IMR-90 (cell line): ENCODE data around the gene APOA4. TPM values are rescaled to one million over a fixed set of nuclear protein-coding genes. Genes with fewer than 3 reads are reported as not detected.
A peak's percentile ranks its signal among the peaks of the same experiment; 100 is the strongest.

Source experiments
- ATAC-seq: fragments of 200-7000 bp; cut with Tn5 transposase; 2 replicates; pipeline ENCODE4 v1.9.1; 2020; ENCODE audit warnings: low read depth, mild to moderate bottlenecking, moderate library complexity
- BruUV-seq: library from RNA; stranded (reverse); fragments of 400-500 nt; replicated peaks from 2 replicates; lab custom pipeline; 2021; lab: Mats Ljungman, UMichigan
- CTCF ChIA-PET: fragments of 300-600 bp; formaldehyde crosslinking; extraction: SDS; loops from one replicate; lab custom pipeline; 2021; ENCODE audit warnings: antibody characterized with exemption; lab: Yijun Ruan, JAX
- POLR2A ChIA-PET: fragments of 300-600 bp; sonication (Branson Sonifier 250); formaldehyde crosslinking; loops from one replicate; lab custom pipeline; 2022; ENCODE audit warnings: antibody characterized with exemption; ENCODE audit not compliant: unreplicated experiment; lab: Charles Lee
- DNase-seq: peaks from one replicate; pipeline ENCODE4 v3.0.0; 2013
- H2AFZ ChIP-seq: replicated peaks from 2 replicates; pipeline ENCODE3; 2013; ENCODE audit warnings: low read length, mild to moderate bottlenecking; ENCODE audit not compliant: poor library complexity
- H2AK5ac ChIP-seq: 2 replicates; pipeline ENCODE4 v1.6.1; 2013; ENCODE audit warnings: low read depth, low read length, inconsistent platforms
- H2AK9ac ChIP-seq: replicated peaks from 2 replicates; pipeline ENCODE3; 2013; ENCODE audit warnings: mild to moderate bottlenecking, low read depth, low read length, moderate library complexity; ENCODE audit not compliant: poor library complexity
- H2BK120ac ChIP-seq: 2 replicates; pipeline ENCODE4 v1.6.1; 2013; ENCODE audit warnings: low read depth, low read length, inconsistent platforms
- H2BK15ac ChIP-seq: 3 replicates; pipeline ENCODE4 v1.6.1; 2013; ENCODE audit warnings: low read depth, low read length, inconsistent platforms
- H2BK20ac ChIP-seq: 2 replicates; pipeline ENCODE4 v1.6.1; 2013; ENCODE audit warnings: low read depth, mild to moderate bottlenecking, inconsistent platforms, low read length, moderate library complexity
- H2BK5ac ChIP-seq: 2 replicates; pipeline ENCODE4 v1.6.1; 2013; ENCODE audit warnings: mild to moderate bottlenecking, low read depth, low read length, inconsistent platforms; ENCODE audit not compliant: poor library complexity, severe bottlenecking
- H3K14ac ChIP-seq: replicated peaks from 2 replicates; pipeline ENCODE4 v1.6.1; 2013; ENCODE audit warnings: low read depth, low read length, inconsistent platforms
- H3K18ac ChIP-seq: 2 replicates; pipeline ENCODE4 v1.6.1; 2013; ENCODE audit warnings: low read depth, low read length, control low read depth
- H3K23ac ChIP-seq: 2 replicates; pipeline ENCODE4 v1.6.1; 2013; ENCODE audit warnings: low read depth, low read length, inconsistent platforms
- H3K27ac ChIP-seq: 2 replicates; pipeline ENCODE4 v1.5.1; 2013; ENCODE audit warnings: mild to moderate bottlenecking, control low read depth, low read length; ENCODE audit not compliant: insufficient read depth
- H3K27me3 ChIP-seq: 2 replicates; pipeline ENCODE4 v1.6.1; 2013; ENCODE audit warnings: low read length; ENCODE audit not compliant: control insufficient read depth, insufficient read depth
- H3K36me3 ChIP-seq: 2 replicates; pipeline ENCODE4 v1.6.1; 2013; ENCODE audit warnings: low read length, mixed read lengths; ENCODE audit not compliant: control insufficient read depth, insufficient read depth
- H3K4ac ChIP-seq: 2 replicates; pipeline ENCODE4 v1.6.1; 2013; ENCODE audit warnings: low read depth, low read length, inconsistent platforms
- H3K4me1 ChIP-seq: 2 replicates; pipeline ENCODE4 v1.6.1; 2013; ENCODE audit warnings: low read length, mixed read lengths; ENCODE audit not compliant: control insufficient read depth, insufficient read depth
- H3K4me2 ChIP-seq: 2 replicates; pipeline ENCODE4 v1.6.1; 2013; ENCODE audit warnings: low read depth, mild to moderate bottlenecking, control low read depth, low read length, moderate library complexity
- H3K4me3 ChIP-seq: 2 replicates; pipeline ENCODE4 v1.5.1; 2013; ENCODE audit warnings: low read depth, mild to moderate bottlenecking, control low read depth, low read length, moderate library complexity; ENCODE audit not compliant: insufficient read depth
- H3K56ac ChIP-seq: 2 replicates; pipeline ENCODE4 v1.6.1; 2013; ENCODE audit warnings: low read length, inconsistent platforms; ENCODE audit not compliant: insufficient read depth; ENCODE audit errors: extremely low read depth
- H3K79me1 ChIP-seq, 2 experiments: 2 replicates each; pipeline ENCODE4 v1.6.1; 2013; ENCODE audit warnings: low read length in 2 of 2, inconsistent platforms in 1 of 2, low read depth in 1 of 2
- H3K9ac ChIP-seq: 2 replicates; pipeline ENCODE4 v1.6.1; 2013; ENCODE audit warnings: low read depth, low read length, control low read depth
- H3K9me1 ChIP-seq: 2 replicates; pipeline ENCODE4 v1.6.1; 2013; ENCODE audit warnings: low read length, inconsistent platforms; ENCODE audit not compliant: insufficient read depth
- H3K9me3 ChIP-seq: 2 replicates; pipeline ENCODE4 v1.6.1; 2013; ENCODE audit warnings: low read length; ENCODE audit not compliant: control insufficient read depth, insufficient read depth
- H4K20me1 ChIP-seq: 2 replicates; pipeline ENCODE4 v1.6.1; 2013; ENCODE audit warnings: low read length, inconsistent platforms; ENCODE audit not compliant: insufficient read depth
- H4K5ac ChIP-seq: 2 replicates; pipeline ENCODE4 v1.6.1; 2013; ENCODE audit warnings: mild to moderate bottlenecking, low read depth, low read length, control low read depth
- H4K8ac ChIP-seq, 2 experiments: 2 replicates each; pipeline ENCODE4 v1.6.1; 2013; ENCODE audit warnings: low read depth in 2 of 2, low read length in 2 of 2, control low read depth in 1 of 2, inconsistent platforms in 1 of 2
- H4K91ac ChIP-seq: 2 replicates; pipeline ENCODE4 v1.6.1; 2013; ENCODE audit warnings: low read depth, low read length, inconsistent platforms; ENCODE audit not compliant: insufficient read depth
- CEBPB ChIP-seq: IDR thresholded peaks from 2 replicates; pipeline ENCODE4 v1.6.1; 2012; ENCODE audit warnings: low read depth, low read length, improper control_type of control experiment
- RCOR1 ChIP-seq: IDR thresholded peaks from 2 replicates; pipeline ENCODE4 v1.6.1; 2012; ENCODE audit warnings: mild to moderate bottlenecking, low read length, improper control_type of control experiment; ENCODE audit not compliant: insufficient replicate concordance
- WGBS, 2 experiments: methylation state at CpG; one replicate each; pipeline versions ENCODE4 v1.1.5 to v1.1.7; 2013; ENCODE audit warnings: missing lambda C conversion rate in 2 of 2; ENCODE audit not compliant: insufficient read length in 1 of 2; ENCODE audit errors: extremely low coverage in 2 of 2; 5-methylcytosine and 5-hydroxymethylcytosine counted together
- dilution Hi-C: fragments of 300-500 bp; cut with HindIII; formaldehyde crosslinking; loops from one replicate; pipeline ENCODE4 v1.14.3; 2018; ENCODE audit warnings: low sequenced_read_pairs; ENCODE audit not compliant: unreplicated experiment
- in situ Hi-C: fragments of 300-500 bp; cut with MboI; formaldehyde crosslinking; loops from 3 replicates; pipeline ENCODE4 v1.14.3; 2019; ENCODE audit warnings: low sequenced_read_pairs, inconsistent platforms, mixed read lengths
- intact Hi-C: fragments of 100-400 bp; cut with micrococcal nuclease; formaldehyde crosslinking; loops from 2 replicates; pipeline ENCODE4 v1.10.0; 2022
- polyA plus RNA-seq, 3 experiments: library from polyadenylated mRNA; depleted of rRNA; stranded (reverse); fragments of >200 nt; gene quantifications; 2 replicates each; pipeline ENCODE4 v1.2.3, GENCODE V29; 2012; ENCODE audit warnings: low replicate concordance in 1 of 3
- total RNA-seq: library from RNA; depleted of rRNA; stranded (reverse); fragments of >200 nt; gene quantifications from 2 replicates; pipeline ENCODE4 v1.2.3, GENCODE V29; 2012

APOA4 gene
- total and polyA plus RNA-seq, 2 of the 4 experiments (the other 2 are of a cell fraction), result not detected

DNA sequence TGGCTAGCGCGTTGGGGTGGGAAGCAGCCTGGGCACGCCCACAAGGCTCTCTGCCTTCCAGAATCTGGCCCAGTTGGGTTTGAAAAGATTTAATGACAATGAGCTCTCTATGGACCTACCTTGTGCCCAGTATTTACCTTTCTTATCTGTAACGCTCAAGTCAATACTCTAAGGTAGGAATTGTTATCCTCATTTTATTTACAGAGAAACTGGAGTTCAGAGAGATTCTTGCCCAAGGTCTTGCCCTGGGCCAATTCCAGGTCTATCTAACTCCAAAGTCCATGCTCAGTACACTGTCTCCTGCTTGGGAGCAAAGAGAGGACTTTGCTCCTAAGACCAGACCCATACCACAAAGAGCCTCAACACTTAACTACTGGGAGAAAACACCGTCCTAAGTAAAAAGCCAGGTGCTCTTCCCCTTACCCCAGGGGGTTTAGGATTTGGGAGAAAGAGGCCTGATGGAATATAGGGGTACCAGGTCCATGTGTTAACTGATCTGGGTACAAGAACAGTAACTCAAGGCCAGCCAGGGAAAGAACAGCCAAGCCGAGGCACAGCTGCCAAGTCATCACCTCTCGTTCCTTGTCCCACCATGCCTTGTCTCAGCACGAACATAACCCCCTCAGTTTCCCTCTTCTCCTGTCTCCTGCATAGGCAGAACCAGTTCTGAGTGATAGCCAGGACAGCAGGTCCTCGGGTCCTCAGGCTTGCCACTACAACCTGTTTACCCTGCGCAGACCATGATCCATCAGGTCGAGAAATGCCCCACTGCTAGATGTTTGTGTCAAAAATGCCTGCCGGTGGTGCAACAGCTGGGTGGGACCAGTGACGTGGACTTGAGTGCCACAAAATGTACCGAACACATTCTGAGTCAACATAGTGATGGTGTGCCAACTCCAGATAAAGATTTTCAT lies 14.6 kb downstream of the APOA4 start:
- Histone ChIP-seq H3K9me1 (no peaks in the 10 kb centered on the region), H4K20me1 (no peaks in the 10 kb centered on the region), H3K27me3 (peaks cover 5% of the 10 kb centered on the region), H3K36me3 (no peaks in the 10 kb centered on the region), H3K18ac (no peak overlapping the region), H3K9ac (no peak overlapping the region), H2BK15ac (no peak overlapping the region), H3K14ac (no peak overlapping the region), H4K91ac (no peak overlapping the region), H3K9me3 (peaks cover 3% of the 10 kb centered on the region), H4K8ac (no peak overlapping the region), H3K4me3 (no peak overlapping the region), H3K23ac (no peak overlapping the region), H2AK9ac (no peak overlapping the region), H3K56ac (no peak overlapping the region), H3K4me2 (no peak overlapping the region), H2BK20ac (no peak overlapping the region), H2BK5ac (no peak overlapping the region), H3K27ac (no peak overlapping the region), H3K4me1 (no peaks in the 10 kb centered on the region), H2BK120ac (no peak overlapping the region), H2AFZ (no peak overlapping the region), H3K79me1 (no peaks in the 10 kb centered on the region), H4K5ac (no peak overlapping the region), H2AK5ac (no peak overlapping the region), H3K4ac (no peak overlapping the region)
- intact Hi-C loops (loop anchor here (1.0 kb wide), 1 partner anchor 12 kb away; no protein-coding TSS in a partner anchor), in situ Hi-C loops (no loop called here), dilution Hi-C loops (no loop called here)
- no TSS peak for BruUV-seq
- 48% methylated on average over 5 of the region's 14 CpGs; no CpG with 5 or more reads in 1 of the 2 experiments for WGBS, 2 experiments
- POLR2A ChIA-PET, result no interaction called here
- peak; percentile 32 for DNase-seq
- TF ChIP-seq RCOR1, result no peak
- TF ChIP-seq CEBPB, result peak; percentile 75
- CTCF ChIA-PET, result interaction anchor here (0.6 kb wide), 1 partner anchor 170 kb away, joined by 3 read pairs; no protein-coding TSS in a partner anchor
- ATAC-seq, result 0 out of 2 replicates have a peak, but pooled peaks have one; percentile 24
